Gastrocnemius medialis (tissue), 4 donors: Measurements from ENCODE around the gene PCDHB5. TPM values are rescaled to one million over a fixed set of nuclear protein-coding genes. Genes with fewer than 3 reads are reported as not detected.
A peak's percentile ranks its signal among the peaks of the same experiment; 100 is the strongest.
"Not testable (repeated sequence)": the region's sequence is repeated elsewhere in the genome, so short reads cannot be mapped to it uniquely, and the experiment has no call there.

Experiments used
- ATAC-seq, 2 donors: fragments of 150-250 bp; one replicate each; pipeline ENCODE4 v1.9.1; 2016
- DNase-seq, 2 donors: peaks; one replicate each; pipeline ENCODE4 v3.0.0-alpha.2; 2019
- H3K27ac ChIP-seq, 4 donors: fragments of 200-600 bp; sonication (generic); 1 replicate in 1 of 4; 2 replicates in 3 of 4; pipeline ENCODE4 v1.5.1; 2016 to 2018; ENCODE audit warnings: mild to moderate bottlenecking in 2 of 4, moderate library complexity in 1 of 4
- H3K27me3 ChIP-seq, 3 donors: fragments of 200-600 bp; sonication (generic) in 2 of 3; 1 replicate in 1 of 3; 2 replicates in 2 of 3; pipeline versions ENCODE4 v1.5.1 to v1.6.0; 2016 to 2019; ENCODE audit warnings: mild to moderate bottlenecking in 1 of 3, moderate library complexity in 1 of 3
- H3K36me3 ChIP-seq, 2 donors: fragments of 200-600 bp; sonication (generic) in 1 of 2; one replicate each; pipeline ENCODE4 v1.5.1; 2017 to 2018
- H3K4me1 ChIP-seq, 2 donors: fragments of 200-600 bp; sonication (generic) in 1 of 2; one replicate each; pipeline ENCODE4 v1.5.1; 2016 to 2017; ENCODE audit warnings: mild to moderate bottlenecking in 2 of 2
- H3K4me3 ChIP-seq, 4 donors: fragments of 200-600 bp; sonication (generic) in 3 of 4; 1 replicate in 1 of 4; 2 replicates in 3 of 4; pipeline ENCODE4 v1.5.1; 2016 to 2019; ENCODE audit warnings: mild to moderate bottlenecking in 2 of 4
- H3K9me3 ChIP-seq, 3 donors: fragments of 200-600 bp; sonication (generic) in 2 of 3; 1 replicate in 1 of 3; 2 replicates in 2 of 3; pipeline ENCODE4 v1.5.1; 2016 to 2019
- CTCF ChIP-seq, 5 experiments: fragments of 450-650 bp in 3 of 5; fragments of 200-600 bp in 2 of 5; sonication (generic) in 2 of 5; IDR thresholded peaks in 4 of 5; conservative IDR thresholded peaks in 1 of 5; 1 replicate in 4 of 5; 2 replicates in 1 of 5; pipeline ENCODE4 v1.5.1; 2016 to 2019; ENCODE audit warnings: antibody characterized with exemption in 5 of 5, mild to moderate bottlenecking in 3 of 5, moderate library complexity in 3 of 5
- POLR2A ChIP-seq, 2 donors: fragments of 450-650 bp; IDR thresholded peaks; one replicate each; pipeline ENCODE4 v1.6.1; 2017; ENCODE audit warnings: antibody characterized with exemption in 2 of 2, mild to moderate bottlenecking in 2 of 2, moderate library complexity in 2 of 2
- in situ Hi-C, 4 donors: fragments of 200-750 bp; cut with MboI; loops; one replicate each; pipeline versions ENCODE4 v1.15.0 to v1.8.0; 2017; ENCODE audit warnings: low sequenced_read_pairs in 4 of 4
- intact Hi-C: fragments of 100-400 bp; cut with DNase I; formaldehyde crosslinking; loops from one replicate; pipeline ENCODE4 v1.15.1; 2023; ENCODE audit warnings: low total_unique reads
- total RNA-seq, 4 donors: library from RNA; depleted of rRNA; stranded (reverse); fragments of >200 nt; gene quantifications; one replicate each; pipeline versions ENCODE4 v1.1.0 to v1.2.3, GENCODE V29; 2016

Gene PCDHB5
- total RNA-seq, 4 donors from 2014 or later = 0.38 to 1.5 (median 0.91) TPM

DNA sequence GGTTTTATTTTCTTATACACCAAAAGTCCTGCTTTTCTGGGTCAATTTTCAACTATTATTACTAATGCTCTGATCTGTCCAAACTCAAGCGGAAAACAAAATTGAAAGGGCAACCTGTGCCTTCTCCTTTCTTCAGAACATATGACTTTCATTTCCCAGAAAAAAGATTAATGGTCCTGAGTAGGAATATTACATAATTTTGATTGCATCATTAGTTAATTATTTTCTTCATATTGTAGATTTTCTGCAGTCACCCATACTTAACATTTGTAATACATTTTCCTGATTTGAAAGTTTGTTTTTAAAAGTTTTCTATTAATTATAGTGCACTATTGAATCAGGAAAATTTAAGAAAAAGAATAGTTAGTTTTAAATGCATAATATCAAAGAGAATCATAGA lies 40.9 kb downstream of the PCDHB5 start:
- Histone ChIP-seq H3K27ac (no peak overlapping the region), H3K27me3 (peaks cover 5 to 50% (median 25%) of the 10 kb centered on the region in 3 donors), H3K4me3 (no peak overlapping the region), H3K9me3 (peaks cover 0 to 22% (median 13%) of the 10 kb centered on the region in 3 donors), H3K4me1 (no peaks in the 10 kb centered on the region), H3K36me3 (no peaks in the 10 kb centered on the region)
- TF ChIP-seq CTCF (IDR thresholded peaks at IDR 0.05 in 4 of 5, conservative IDR thresholded peaks at IDR 0.05 in 1 of 5) (no peak), POLR2A (IDR thresholded peaks at IDR 0.05) (no peak)
- DNase-seq (no peak), ATAC-seq (no peak)
- intact Hi-C loops (no loop called here), in situ Hi-C loops (no loop called here)

DNA sequence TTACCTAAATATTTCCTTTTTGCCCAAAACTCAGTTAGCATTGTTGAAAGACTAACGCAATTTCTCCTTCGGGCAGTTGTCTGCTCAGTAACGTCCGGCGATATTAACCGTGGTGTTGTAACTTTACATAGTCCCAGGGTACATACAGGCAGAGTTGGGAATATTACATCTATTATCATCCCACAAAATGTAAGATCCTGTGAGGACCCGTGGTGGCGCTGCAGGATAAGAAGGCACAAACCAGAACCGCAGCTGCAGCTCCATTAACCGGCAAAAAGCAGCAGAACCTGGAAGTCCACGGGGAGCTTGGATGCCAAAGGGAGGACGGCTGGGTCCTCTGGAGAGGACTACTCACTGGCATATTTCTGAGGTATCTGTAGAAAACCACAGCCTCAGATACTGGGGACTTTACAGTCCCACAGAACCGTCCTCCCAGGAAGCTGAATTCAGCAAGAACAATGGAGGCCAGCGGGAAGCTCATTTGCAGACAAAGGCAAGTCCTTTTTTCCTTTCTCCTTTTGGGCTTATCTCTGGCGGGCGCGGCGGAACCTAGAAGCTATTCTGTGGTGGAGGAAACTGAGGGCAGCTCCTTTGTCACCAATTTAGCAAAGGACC lies 42.7 kb downstream of the PCDHB5 start, which contains the start of gene PCDHB8:
Gene PCDHB8, plus strand, starts transcription at position 214 of the 615 bp plus-strand sequence. Its CDS starts 245 bp downstream, at position 459.
- ATAC-seq, DNase-seq, in situ Hi-C loops, H3K4me3 ChIP-seq, H3K4me1 ChIP-seq, intact Hi-C loops, H3K27ac ChIP-seq, H3K36me3 ChIP-seq: not testable (repeated sequence)
- peaks cover 0 to 22% (median 13%) of the 10 kb centered on the region in 3 donors for H3K9me3 ChIP-seq
- H3K27me3 ChIP-seq = peaks cover 5 to 50% (median 25%) of the 10 kb centered on the region in 3 donors

DNA sequence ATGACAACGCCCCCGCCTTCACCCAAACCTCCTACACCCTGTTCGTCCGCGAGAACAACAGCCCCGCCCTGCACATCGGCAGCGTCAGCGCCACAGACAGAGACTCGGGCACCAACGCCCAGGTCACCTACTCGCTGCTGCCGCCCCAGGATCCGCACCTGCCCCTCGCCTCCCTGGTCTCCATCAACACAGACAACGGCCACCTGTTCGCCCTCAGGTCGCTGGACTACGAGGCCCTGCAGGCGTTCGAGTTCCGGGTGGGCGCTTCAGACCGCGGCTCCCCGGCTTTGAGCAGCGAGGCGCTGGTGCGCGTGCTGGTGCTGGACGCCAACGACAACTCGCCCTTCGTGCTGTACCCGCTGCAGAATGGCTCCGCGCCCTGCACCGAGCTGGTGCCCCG lies 44.4 kb downstream of the PCDHB5 start:
- H3K4me1 ChIP-seq, H3K4me3 ChIP-seq, intact Hi-C loops, DNase-seq, H3K36me3 ChIP-seq, ATAC-seq, H3K27ac ChIP-seq, in situ Hi-C loops: not testable (repeated sequence)
- Histone ChIP-seq H3K9me3 (peaks cover 0 to 18% (median 17%) of the 10 kb centered on the region in 3 donors), H3K27me3 (peaks cover 5 to 50% (median 25%) of the 10 kb centered on the region in 3 donors)

DNA sequence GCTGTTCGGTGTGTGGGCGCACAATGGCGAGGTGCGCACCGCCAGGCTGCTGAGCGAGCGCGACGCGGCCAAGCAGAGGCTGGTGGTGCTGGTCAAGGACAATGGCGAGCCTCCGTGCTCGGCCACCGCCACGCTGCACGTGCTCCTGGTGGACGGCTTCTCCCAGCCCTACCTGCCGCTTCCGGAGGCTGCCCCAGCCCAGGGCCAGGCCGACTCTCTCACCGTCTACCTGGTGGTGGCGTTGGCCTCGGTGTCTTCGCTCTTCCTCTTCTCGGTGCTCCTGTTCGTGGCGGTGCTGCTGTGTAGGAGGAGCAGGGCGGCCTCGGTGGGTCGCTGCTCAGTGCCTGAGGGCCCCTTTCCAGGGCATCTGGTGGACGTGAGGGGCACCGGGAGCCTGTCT lies 44.9 kb downstream of the PCDHB5 start:
- in situ Hi-C loops, DNase-seq, H3K27ac ChIP-seq, H3K4me1 ChIP-seq, intact Hi-C loops, ATAC-seq, H3K36me3 ChIP-seq, H3K4me3 ChIP-seq: not testable (repeated sequence)
- Histone ChIP-seq H3K9me3 (peaks cover 0 to 17% (median 15%) of the 10 kb centered on the region in 3 donors), H3K27me3 (peaks cover 2 to 50% (median 27%) of the 10 kb centered on the region in 3 donors)

DNA sequence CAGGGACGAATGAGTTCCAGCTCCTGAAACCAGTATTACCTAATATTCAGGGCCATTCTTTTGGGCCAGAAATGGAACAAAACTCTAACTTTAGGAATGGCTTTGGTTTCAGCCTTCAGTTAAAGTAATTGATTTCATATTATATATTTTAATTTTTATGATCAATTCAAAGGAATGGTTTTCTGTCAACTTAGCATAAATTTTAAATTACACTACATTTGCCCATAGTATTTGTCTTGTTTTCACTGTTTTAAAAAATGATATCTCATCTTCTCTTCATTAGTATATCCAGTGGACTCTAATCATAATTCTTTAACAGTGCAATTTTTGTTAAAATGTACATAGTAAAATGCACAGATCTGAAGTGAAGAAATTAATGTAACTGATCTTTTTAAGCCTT lies 45.3 kb downstream of the PCDHB5 start:
- Histone ChIP-seq H3K27me3 (peaks cover 0 to 48% (median 26%) of the 10 kb centered on the region in 3 donors), H3K27ac (no peak overlapping the region), H3K4me1 (no peaks in the 10 kb centered on the region), H3K36me3 (no peaks in the 10 kb centered on the region), H3K9me3 (peaks cover 0 to 17% (median 11%) of the 10 kb centered on the region in 3 donors), H3K4me3 (no peak overlapping the region)
- intact Hi-C loops (no loop called here), in situ Hi-C loops (no loop called here)
- DNase-seq (no peak), ATAC-seq (no peak)
- TF ChIP-seq CTCF (IDR thresholded peaks at IDR 0.05 in 4 of 5, conservative IDR thresholded peaks at IDR 0.05 in 1 of 5) (no peak), POLR2A (IDR thresholded peaks at IDR 0.05) (no peak)

- DNase-seq = no peak
- H3K4me3 ChIP-seq = peak within 1 kb of the TSS; percentile 35 to 45 (median 38)
- no peaks in the 10 kb centered on the region for H3K36me3 ChIP-seq
- peaks cover 5 to 10% (median 7%) of the 10 kb centered on the region in 3 donors for H3K9me3 ChIP-seq
- intact Hi-C loops (no loop called here), in situ Hi-C loops (no loop called here)
- peaks cover 0 to 33% (median 14%) of the 10 kb centered on the region in 3 donors for H3K27me3 ChIP-seq
- H3K27ac ChIP-seq = peak within 1 kb of the TSS in 1 of 4 donors; percentile 25
- TF ChIP-seq POLR2A (IDR thresholded peaks at IDR 0.05) (no peak), CTCF (IDR thresholded peaks at IDR 0.05 in 4 of 5, conservative IDR thresholded peaks at IDR 0.05 in 1 of 5) (peak in 1 of 5 experiments; percentile 25)
- no peaks in the 10 kb centered on the region for H3K4me1 ChIP-seq
- ATAC-seq = peak in 1 of 2 donors; percentile 27
Observed at GRCh38 chr5:141182248-141182647, 47.2 kb downstream of the PCDHB5 start, which contains the start of gene PCDHB16. TSS of gene PCDHB16 (plus strand) at chr5:141182387. CDS start at chr5:141182560, 173 bp downstream.

GRCh38 chr5:141184117-141184855 lies 49.3 kb downstream of the PCDHB5 start:
- in situ Hi-C loops, intact Hi-C loops, ATAC-seq, H3K36me3 ChIP-seq, H3K27ac ChIP-seq, H3K4me1 ChIP-seq, DNase-seq, H3K9me3 ChIP-seq: not testable (repeated sequence)
- peaks cover 0 to 16% (median 6%) of the 10 kb centered on the region in 3 donors for H3K27me3 ChIP-seq
- H3K4me3 ChIP-seq = peak overlapping the region in 1 of 4 donors; percentile 31
